Loucy (cell line): ENCODE results near the gene TMEM243.

Source experiments
- H2AFZ ChIP-seq: fragments of 200-600 bp; sonication (generic); 2 replicates; pipeline ENCODE4 v1.6.0; 2016; ENCODE audit warnings: antibody characterized with exemption, mild to moderate bottlenecking, low read length, moderate library complexity
- H3F3A ChIP-seq: fragments of 200-600 bp; 2 replicates; pipeline ENCODE4 v1.6.0; 2016; ENCODE audit warnings: antibody characterized with exemption, low read depth, mild to moderate bottlenecking
- H3K27me3 ChIP-seq: fragments of 200-600 bp; sonication (generic); 2 replicates; pipeline ENCODE4 v1.6.1; 2014; ENCODE audit warnings: low read length, mild to moderate bottlenecking; ENCODE audit not compliant: insufficient read depth, poor library complexity, severe bottlenecking
- H3K36me3 ChIP-seq: fragments of 200-600 bp; sonication (generic); 2 replicates; pipeline ENCODE4 v1.6.1; 2016; ENCODE audit warnings: low read length; ENCODE audit not compliant: insufficient read depth
- H3K4me1 ChIP-seq: fragments of 200-600 bp; sonication (generic); 2 replicates; pipeline ENCODE4 v1.5.1; 2014; ENCODE audit warnings: low read length, mild to moderate bottlenecking; ENCODE audit not compliant: insufficient read depth, poor library complexity, severe bottlenecking
- H3K4me2 ChIP-seq: fragments of 200-600 bp; sonication (generic); 2 replicates; pipeline ENCODE4 v1.6.0; 2014; ENCODE audit warnings: antibody characterized with exemption, low read length, low read depth, mild to moderate bottlenecking; ENCODE audit not compliant: poor library complexity, severe bottlenecking
- H3K4me3 ChIP-seq: fragments of 200-600 bp; sonication (generic); 2 replicates; pipeline ENCODE4 v1.5.1; 2014; ENCODE audit warnings: low read length, mild to moderate bottlenecking, mixed read lengths; ENCODE audit not compliant: poor library complexity, severe bottlenecking
- H3K79me2 ChIP-seq: fragments of 200-600 bp; sonication (generic); 2 replicates; pipeline ENCODE4 v1.6.1; 2014; ENCODE audit warnings: low read length; ENCODE audit not compliant: insufficient read depth
- H3K9ac ChIP-seq: fragments of 200-600 bp; sonication (generic); 2 replicates; pipeline ENCODE4 v1.6.0; 2014; ENCODE audit warnings: mild to moderate bottlenecking, low read depth, low read length, moderate library complexity; ENCODE audit not compliant: poor library complexity, severe bottlenecking
- H3K9me2 ChIP-seq: fragments of 200-600 bp; sonication (generic); replicated peaks from 2 replicates; pipeline ENCODE4 v1.6.1; 2016; ENCODE audit warnings: low read depth, low read length, mixed read lengths
- H3K9me3 ChIP-seq: fragments of 200-600 bp; sonication (generic); 2 replicates; pipeline ENCODE4 v1.6.1; 2014; ENCODE audit warnings: mild to moderate bottlenecking, antibody characterized with exemption, low read length, low read depth; ENCODE audit not compliant: insufficient read depth
- H4K20me1 ChIP-seq: fragments of 200-600 bp; sonication (generic); 2 replicates; pipeline ENCODE4 v1.6.0; 2014; ENCODE audit warnings: antibody characterized with exemption, low read length, mild to moderate bottlenecking; ENCODE audit not compliant: insufficient read depth, poor library complexity, severe bottlenecking
- EZH2phosphoT487 ChIP-seq: fragments of 200-600 bp; IDR thresholded peaks from 2 replicates; pipeline ENCODE4 v1.6.1; 2018; ENCODE audit warnings: antibody characterized with exemption, mild to moderate bottlenecking, moderate library complexity, borderline replicate concordance
- TF ChIP-seq, protein P1 (sequence below): fragments of 200-600 bp; sonication (generic); conservative IDR thresholded peaks from 2 replicates; pipeline ENCODE4 v1.5.1; 2014; ENCODE audit warnings: mild to moderate bottlenecking, antibody characterized with exemption, low read length

The TMEM243 gene

DNA sequence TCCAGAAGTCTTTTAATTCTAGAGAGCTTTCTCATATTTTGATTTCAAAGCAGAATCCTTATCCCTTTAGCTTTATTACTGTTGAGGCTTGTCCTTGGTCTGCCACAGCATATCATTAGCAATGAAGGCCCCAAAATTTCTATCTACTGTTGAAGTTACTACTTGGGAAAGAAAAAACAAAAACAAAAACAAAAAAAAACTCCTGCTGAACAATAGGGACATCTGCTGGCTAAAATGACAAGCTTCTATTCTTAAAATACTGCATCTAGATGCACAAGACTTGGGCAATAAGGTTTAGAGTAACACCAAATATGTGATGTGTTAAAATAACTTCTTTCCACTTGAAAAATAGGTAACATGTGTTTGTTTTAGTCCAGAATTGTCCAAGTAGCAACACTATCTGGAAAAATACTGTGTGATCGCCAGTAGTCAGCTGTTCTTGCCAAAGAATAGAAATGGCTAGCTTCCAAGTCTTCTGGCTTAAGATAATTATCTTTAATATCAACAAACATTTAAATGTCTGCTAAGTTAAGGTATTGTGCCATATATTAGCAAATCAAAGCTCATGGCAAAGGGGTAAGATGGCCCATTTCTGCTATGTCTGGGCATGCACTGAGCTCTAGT is 71.1 kb downstream of the TMEM243 start:
- Histone ChIP-seq H3K4me2 (no peak overlapping the region), H3K27me3 (peaks cover 5% of the 10 kb centered on the region), H3K36me3 (no peaks in the 10 kb centered on the region), H3K9me3 (no peaks in the 10 kb centered on the region), H3F3A (no peaks in the 10 kb centered on the region; the same call in 1 of the 2 replicates), H3K79me2 (peaks cover 11% of the 10 kb centered on the region), H3K9me2 (no peaks in the 10 kb centered on the region), H4K20me1 (peaks cover 7% of the 10 kb centered on the region), H3K4me1 (peaks cover 23% of the 10 kb centered on the region), H3K4me3 (no peak overlapping the region), H3K9ac (no peak overlapping the region), H2AFZ (no peak overlapping the region)
- TF ChIP-seq, protein P1, sequence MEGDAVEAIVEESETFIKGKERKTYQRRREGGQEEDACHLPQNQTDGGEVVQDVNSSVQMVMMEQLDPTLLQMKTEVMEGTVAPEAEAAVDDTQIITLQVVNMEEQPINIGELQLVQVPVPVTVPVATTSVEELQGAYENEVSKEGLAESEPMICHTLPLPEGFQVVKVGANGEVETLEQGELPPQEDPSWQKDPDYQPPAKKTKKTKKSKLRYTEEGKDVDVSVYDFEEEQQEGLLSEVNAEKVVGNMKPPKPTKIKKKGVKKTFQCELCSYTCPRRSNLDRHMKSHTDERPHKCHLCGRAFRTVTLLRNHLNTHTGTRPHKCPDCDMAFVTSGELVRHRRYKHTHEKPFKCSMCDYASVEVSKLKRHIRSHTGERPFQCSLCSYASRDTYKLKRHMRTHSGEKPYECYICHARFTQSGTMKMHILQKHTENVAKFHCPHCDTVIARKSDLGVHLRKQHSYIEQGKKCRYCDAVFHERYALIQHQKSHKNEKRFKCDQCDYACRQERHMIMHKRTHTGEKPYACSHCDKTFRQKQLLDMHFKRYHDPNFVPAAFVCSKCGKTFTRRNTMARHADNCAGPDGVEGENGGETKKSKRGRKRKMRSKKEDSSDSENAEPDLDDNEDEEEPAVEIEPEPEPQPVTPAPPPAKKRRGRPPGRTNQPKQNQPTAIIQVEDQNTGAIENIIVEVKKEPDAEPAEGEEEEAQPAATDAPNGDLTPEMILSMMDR, result peak; percentile 70
- TF ChIP-seq EZH2phosphoT487, result no peak

DNA sequence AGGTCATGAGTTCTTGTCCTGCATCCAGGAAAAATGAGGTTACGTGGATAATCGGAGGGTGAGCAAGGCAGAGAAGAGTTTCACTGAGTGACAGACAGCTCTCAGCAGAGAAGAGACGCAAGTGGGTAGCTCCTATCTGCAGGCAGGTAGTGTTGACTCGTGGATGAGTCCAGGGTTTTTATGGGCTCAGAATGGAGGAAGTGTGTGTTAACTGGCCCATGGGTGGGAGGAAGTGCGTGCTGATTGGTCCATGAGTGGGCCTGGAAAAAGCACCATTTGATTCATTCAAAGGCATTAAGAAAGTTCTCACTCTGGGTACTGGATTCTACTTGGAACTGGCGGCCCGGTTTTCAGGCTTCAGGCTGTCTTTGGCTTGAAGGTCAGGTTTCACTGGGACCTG is 72.0 kb downstream of the TMEM243 start:
- Histone ChIP-seq H3K4me3 (no peak overlapping the region), H3K9me2 (no peaks in the 10 kb centered on the region), H3K4me2 (no peak overlapping the region), H2AFZ (no peak overlapping the region), H3K4me1 (peaks cover 23% of the 10 kb centered on the region), H3K79me2 (peaks cover 2% of the 10 kb centered on the region; the same call in 1 of the 2 replicates), H3K9me3 (no peaks in the 10 kb centered on the region), H3F3A (no peaks in the 10 kb centered on the region; the same call in 1 of the 2 replicates), H4K20me1 (no peaks in the 10 kb centered on the region), H3K36me3 (no peaks in the 10 kb centered on the region), H3K9ac (no peak overlapping the region), H3K27me3 (no peaks in the 10 kb centered on the region)
- TF ChIP-seq, protein P1, result no peak
- no peak for TF ChIP-seq EZH2phosphoT487

DNA sequence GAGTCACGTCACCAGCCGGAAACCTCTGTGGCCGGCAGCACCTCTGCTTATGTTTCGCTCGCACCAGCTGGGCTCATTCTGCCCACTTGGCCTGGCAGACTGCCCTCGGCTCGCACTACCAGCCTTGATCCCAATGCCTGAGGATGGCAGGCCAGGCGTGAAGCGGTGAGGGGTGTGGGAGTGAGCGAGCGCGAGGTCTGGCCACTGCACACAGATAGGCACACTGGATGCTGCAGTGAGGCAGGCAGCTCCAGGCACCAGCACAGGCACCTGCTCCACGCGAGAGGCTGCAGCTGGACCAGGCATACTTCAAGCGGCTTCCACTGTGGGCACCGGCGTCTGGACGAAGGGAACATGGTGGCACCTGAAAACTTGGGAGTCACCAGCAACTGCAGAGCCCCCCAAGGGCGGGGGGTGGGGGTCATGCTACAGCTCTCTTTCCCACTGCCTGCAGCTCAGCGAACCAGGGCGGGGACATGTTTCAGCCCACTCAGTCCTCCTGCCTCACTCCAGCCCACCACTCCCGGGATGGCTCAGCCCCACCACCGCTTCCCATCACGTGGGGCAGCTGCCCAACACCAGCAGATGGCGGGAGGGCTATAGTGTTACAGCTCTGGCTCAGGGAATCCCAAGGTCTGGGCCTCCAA is 72.7 kb downstream of the TMEM243 start:
- Histone ChIP-seq H3K4me3 (no peak overlapping the region), H3K36me3 (no peaks in the 10 kb centered on the region), H4K20me1 (no peaks in the 10 kb centered on the region), H3K4me1 (peaks cover 23% of the 10 kb centered on the region), H3K4me2 (no peak overlapping the region), H3K9me3 (no peaks in the 10 kb centered on the region), H3K27me3 (no peaks in the 10 kb centered on the region), H3K9me2 (no peaks in the 10 kb centered on the region), H3K79me2 (no peaks in the 10 kb centered on the region), H2AFZ (no peak overlapping the region), H3K9ac (no peak overlapping the region), H3F3A (no peaks in the 10 kb centered on the region; the same call in 1 of the 2 replicates)
- TF ChIP-seq, protein P1, result no peak
- no peak for TF ChIP-seq EZH2phosphoT487
